CD14-positive monocyte (primary cell): ENCODE measurements around the gene TBC1D22A. TPM values are rescaled to one million over a fixed set of nuclear protein-coding genes. Genes with fewer than 3 reads are reported as not detected.

Experiments used
- DNase-seq, 3 donors: peaks; one replicate each; pipeline ENCODE4 v3.0.0-alpha.2; 2011 to 2022
- H2AFZ ChIP-seq: 2 replicates; pipeline ENCODE4 v1.6.0; 2012; ENCODE audit warnings: mild to moderate bottlenecking, low read depth, low read length, inconsistent platforms; ENCODE audit not compliant: insufficient read depth, poor library complexity, severe bottlenecking
- H3K27ac ChIP-seq, 2 donors: 1 replicate in 1 of 2; 2 replicates in 1 of 2; pipeline ENCODE4 v1.5.1; 2012 to 2013; ENCODE audit warnings: low read length in 2 of 2, control low read depth in 1 of 2, inconsistent platforms in 1 of 2, low read depth in 1 of 2, mild to moderate bottlenecking in 1 of 2
- H3K27me3 ChIP-seq, 2 donors: one replicate each; pipeline versions ENCODE4 v1.6.0 to v1.6.1; 2011 to 2013; ENCODE audit warnings: low read length in 2 of 2; ENCODE audit not compliant: control insufficient read depth in 2 of 2, insufficient read depth in 2 of 2
- H3K36me3 ChIP-seq, 2 donors: replicated peaks in 1 of 2; 1 replicate in 1 of 2; 2 replicates in 1 of 2; pipeline versions ENCODE4 v1.5.1 to v1.6.1; 2012 to 2013; ENCODE audit warnings: low read length in 2 of 2, control low read depth in 1 of 2, inconsistent platforms in 1 of 2, mild to moderate bottlenecking in 1 of 2; ENCODE audit not compliant: insufficient read depth in 2 of 2, control insufficient read depth in 1 of 2
- H3K4me1 ChIP-seq, 2 donors: 1 replicate in 1 of 2; 2 replicates in 1 of 2; pipeline versions ENCODE4 v1.5.1 to v1.6.1; 2012 to 2013; ENCODE audit warnings: low read length in 2 of 2, control low read depth in 1 of 2, inconsistent platforms in 1 of 2, mild to moderate bottlenecking in 1 of 2, moderate library complexity in 1 of 2; ENCODE audit not compliant: insufficient read depth in 2 of 2, control insufficient read depth in 1 of 2
- H3K4me2 ChIP-seq: replicated peaks from 2 replicates; pipeline ENCODE3; 2012; ENCODE audit warnings: low read length, moderate library complexity, mild to moderate bottlenecking; ENCODE audit not compliant: poor library complexity, severe bottlenecking; ENCODE audit errors: extremely low read depth
- H3K4me3 ChIP-seq, 3 experiments: fragments of 200-600 bp in 1 of 3; sonication (generic) in 1 of 3; replicated peaks in 1 of 3; 1 replicate in 2 of 3; 2 replicates in 1 of 3; pipeline ENCODE4 v1.5.1; 2011 to 2013; ENCODE audit warnings: low read length in 3 of 3, mild to moderate bottlenecking in 3 of 3, control low read depth in 2 of 3, low read depth in 2 of 3, inconsistent platforms in 1 of 3, moderate library complexity in 1 of 3
- H3K79me2 ChIP-seq: 2 replicates; pipeline ENCODE4 v1.6.0; 2012; ENCODE audit warnings: mild to moderate bottlenecking, control low read depth, inconsistent platforms, low read length, moderate library complexity; ENCODE audit not compliant: insufficient read depth
- H3K9ac ChIP-seq: 2 replicates; pipeline ENCODE4 v1.6.0; 2017; ENCODE audit warnings: low read length, mild to moderate bottlenecking; ENCODE audit not compliant: insufficient read depth, poor library complexity, severe bottlenecking
- H3K9me3 ChIP-seq, 2 donors: replicated peaks in 1 of 2; 1 replicate in 1 of 2; 2 replicates in 1 of 2; pipeline versions ENCODE4 v1.5.1 to v1.6.1; 2012 to 2013; ENCODE audit warnings: low read length in 2 of 2, control low read depth in 1 of 2; ENCODE audit not compliant: control insufficient read depth in 1 of 2, insufficient read depth in 1 of 2
- H4K20me1 ChIP-seq: 2 replicates; pipeline ENCODE4 v1.6.0; 2012; ENCODE audit warnings: mild to moderate bottlenecking, low read length, control low read depth, moderate library complexity; ENCODE audit not compliant: insufficient read depth
- H3K27ac Mint-ChIP-seq, 7 donors: one replicate each; pipeline ENCODE4 v1.8.0; 2020; ENCODE audit warnings: mild to moderate bottlenecking in 7 of 7, mixed read lengths in 7 of 7, moderate library complexity in 6 of 7, inconsistent platforms in 2 of 7
- H3K27me3 Mint-ChIP-seq, 3 donors: one replicate each; pipeline ENCODE4 v1.8.0; 2021 to 2022; ENCODE audit warnings: low read depth in 3 of 3, mild to moderate bottlenecking in 3 of 3, mixed read lengths in 3 of 3, moderate library complexity in 3 of 3, inconsistent platforms in 1 of 3
- H3K36me3 Mint-ChIP-seq, 2 donors: one replicate each; pipeline ENCODE4 v1.8.0; 2020; ENCODE audit warnings: mixed read lengths in 2 of 2, inconsistent platforms in 1 of 2, mild to moderate bottlenecking in 1 of 2
- H3K4me1 Mint-ChIP-seq: one replicate; pipeline ENCODE4 v1.8.0; 2020; ENCODE audit warnings: mild to moderate bottlenecking, mixed read lengths
- H3K4me3 Mint-ChIP-seq, 2 donors: one replicate each; pipeline ENCODE4 v1.8.0; 2020; ENCODE audit warnings: mild to moderate bottlenecking in 2 of 2, mixed read lengths in 2 of 2, moderate library complexity in 1 of 2
- H3K9me3 Mint-ChIP-seq, 7 donors: one replicate each; pipeline ENCODE4 v1.8.0; 2020 to 2022; ENCODE audit warnings: mixed read lengths in 7 of 7, mild to moderate bottlenecking in 6 of 7, moderate library complexity in 6 of 7, inconsistent platforms in 2 of 7
- CTCF ChIP-seq: fragments of 200-600 bp; IDR thresholded peaks from one replicate; pipeline ENCODE4 v1.8.0; 2022; ENCODE audit warnings: antibody characterized with exemption, mild to moderate bottlenecking
- WGBS: methylation state at CpG from one replicate; pipeline ENCODE4 v1.1.5; 2013; ENCODE audit warnings: missing lambda C conversion rate; ENCODE audit not compliant: insufficient coverage; 5-methylcytosine and 5-hydroxymethylcytosine counted together
- intact Hi-C, 2 donors: fragments of 100-400 bp; cut with micrococcal nuclease; formaldehyde crosslinking; loops; one replicate each; pipeline versions ENCODE4 v1.15.0 to v1.15.1; 2023
- polyA plus RNA-seq, 3 donors: library from polyadenylated mRNA; depleted of rRNA in 1 of 3; unstranded in 2 of 3; stranded (reverse) in 1 of 3; fragments of 300-500 nt in 2 of 3; fragments of >200 nt in 1 of 3; fragmentation: Illumina TruSeq in 2 of 3; gene quantifications; 1 replicate in 2 of 3; 2 replicates in 1 of 3; pipeline ENCODE4 v1.2.3, GENCODE V29; 2012 to 2021

TBC1D22A gene
- polyA plus RNA-seq, 3 donors, result 25.9 to 36.2 (median 29.5) TPM

- Histone ChIP-seq H3K4me2 (no peak overlapping the region), H3K9me3 (no peaks in the 10 kb centered on the region), H3K4me1 (no peaks in the 10 kb centered on the region), H3K36me3 (peaks cover 50 to 83% of the 10 kb centered on the region in 2 donors), H4K20me1 (peaks cover 90% of the 10 kb centered on the region), H3K79me2 (no peaks in the 10 kb centered on the region), H2AFZ (no peak overlapping the region), H3K4me3 (no peak overlapping the region), H3K27me3 (no peaks in the 10 kb centered on the region), H3K27ac (no peak overlapping the region), H3K9ac (no peak overlapping the region)
- no peak for TF ChIP-seq CTCF
- Mint-ChIP-seq H3K9me3 (no peaks in the 10 kb centered on the region), H3K4me1 (no peaks in the 10 kb centered on the region), H3K4me3 (no peak overlapping the region), H3K36me3 (peaks cover 64 to 66% of the 10 kb centered on the region in 2 donors), H3K27me3 (no peaks in the 10 kb centered on the region), H3K27ac (no peak overlapping the region)
- intact Hi-C loops, result no loop called here
- WGBS, result 93% methylated on average over 12 of the region's 14 CpGs
- DNase-seq, result no peak
Measured at GRCh38 chr22:46993633-46994032, 231.2 kb downstream of the TBC1D22A start.

GRCh38 chr22:46994265-46994664, 231.8 kb downstream of the TBC1D22A start:
- H3K27ac ChIP-seq, result no peak overlapping the region
- Mint-ChIP-seq H3K9me3 (no peaks in the 10 kb centered on the region), H3K4me3 (no peak overlapping the region), H3K36me3 (peaks cover 67 to 70% of the 10 kb centered on the region in 2 donors), H3K27ac (peak overlapping the region in 1 of 7 donors; percentile 19), H3K27me3 (no peaks in the 10 kb centered on the region), H3K4me1 (no peaks in the 10 kb centered on the region)
- H3K79me2 ChIP-seq, result no peaks in the 10 kb centered on the region
- H3K9me3 ChIP-seq, result no peaks in the 10 kb centered on the region
- no peak for DNase-seq
- H4K20me1 ChIP-seq, result peaks cover 89% of the 10 kb centered on the region
- H3K4me1 ChIP-seq, result no peaks in the 10 kb centered on the region
- no peak overlapping the region for H3K4me3 ChIP-seq
- H3K27me3 ChIP-seq, result no peaks in the 10 kb centered on the region
- H2AFZ ChIP-seq, result no peak overlapping the region
- intact Hi-C loops, result no loop called here
- no peak for TF ChIP-seq CTCF
- peaks cover 53 to 89% of the 10 kb centered on the region in 2 donors for H3K36me3 ChIP-seq
- H3K4me2 ChIP-seq, result no peak overlapping the region
- no peak overlapping the region for H3K9ac ChIP-seq
- WGBS, result 100% methylated on average over 8 of the region's 11 CpGs
